ENCODE data around the gene SUPT16H.
"Not testable (repeated sequence)": the region's sequence is repeated elsewhere in the genome, so short reads cannot be mapped to it uniquely, and the experiment has no call there.

SUPT16H gene

GRCh38 chr14:21367582-21368144, 16.2 kb downstream of the SUPT16H start:
- DNase-seq (ENCODE audit: low read depth), result no peak

GRCh38 chr14:21356511-21356910, 27.3 kb downstream of the SUPT16H start:
- DNase-seq (ENCODE audit: low read depth), result no peak

- no peak for DNase-seq (ENCODE audit: low read depth)
Measured at GRCh38 chr14:21352587-21352986, 31.2 kb downstream of the SUPT16H start.

- DNase-seq (ENCODE audit: low read depth), result no peak
Measured at GRCh38 chr14:21350539-21350938, 33.3 kb downstream of the SUPT16H start.

DNA sequence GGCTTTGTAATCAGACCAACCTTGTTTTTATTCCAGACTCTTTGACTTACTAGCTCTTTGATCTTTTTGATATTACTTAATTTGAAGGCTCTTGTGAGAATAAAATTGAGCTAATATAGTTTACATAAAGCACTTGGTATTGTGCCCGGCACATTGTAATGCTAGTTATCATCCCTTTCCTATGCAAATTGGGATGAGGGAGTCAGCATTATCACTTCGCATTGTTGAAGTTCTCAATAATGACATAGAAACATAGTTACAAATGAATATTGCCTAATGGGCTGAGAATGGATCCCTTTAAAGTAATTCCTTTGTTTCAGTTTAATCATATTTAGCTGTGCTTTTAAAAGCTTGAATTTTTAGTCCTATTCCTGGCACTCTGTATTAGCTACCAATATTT, 36.6 kb downstream of the SUPT16H start:
- no peak for DNase-seq (ENCODE audit: low read depth)

- DNase-seq (ENCODE audit: low read depth), result no peak
Measured at GRCh38 chr14:21346532-21347135, 37.2 kb downstream of the SUPT16H start.

- no peak for DNase-seq (ENCODE audit: low read depth)
Measured at GRCh38 chr14:21343035-21343794, 40.6 kb downstream of the SUPT16H start.

GRCh38 chr14:21334202-21334906, 49.5 kb downstream of the SUPT16H start:
- DNase-seq (ENCODE audit: low read depth), result no peak

DNA sequence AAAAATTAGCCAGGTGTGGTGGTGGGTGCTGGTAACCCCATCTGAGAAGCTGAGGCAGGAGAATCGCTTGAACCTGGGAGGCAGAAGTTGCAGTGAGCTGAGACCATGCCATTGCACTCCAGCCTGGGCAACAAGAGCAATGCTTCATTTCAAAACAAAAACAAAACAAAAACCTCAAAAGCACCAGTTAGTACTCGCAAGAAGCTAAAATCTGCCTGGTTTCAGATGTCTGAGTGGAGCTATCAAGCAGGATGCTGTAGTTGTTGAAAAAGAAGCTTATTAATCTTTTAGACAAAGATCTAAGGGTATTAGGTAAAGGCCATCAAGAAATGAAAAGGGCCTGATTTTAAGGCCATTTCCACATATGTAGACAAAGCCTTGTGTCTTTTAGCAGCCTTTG, 50.9 kb downstream of the SUPT16H start:
- no peak for DNase-seq (ENCODE audit: low read depth)

DNA sequence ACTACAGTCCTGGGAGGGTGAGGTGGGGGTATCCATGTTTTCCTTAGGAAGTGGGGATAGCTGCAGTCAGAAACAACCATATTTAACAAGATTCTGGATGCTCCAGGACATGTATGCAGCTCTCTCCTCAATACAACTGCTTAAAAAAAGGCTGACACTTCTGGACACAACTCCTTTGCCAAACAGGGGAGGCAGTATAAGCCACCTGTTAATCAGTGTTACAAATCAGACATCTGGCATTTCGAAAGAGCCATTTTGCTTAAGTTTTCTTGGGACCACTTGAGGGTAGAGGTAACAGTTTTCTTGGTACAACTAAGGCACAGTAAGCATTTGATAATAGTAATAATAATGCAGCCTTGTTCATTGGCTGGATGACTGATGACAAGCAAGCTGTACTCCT, 56.8 kb downstream of the SUPT16H start:
- no peak for DNase-seq (ENCODE audit: low read depth)

DNA sequence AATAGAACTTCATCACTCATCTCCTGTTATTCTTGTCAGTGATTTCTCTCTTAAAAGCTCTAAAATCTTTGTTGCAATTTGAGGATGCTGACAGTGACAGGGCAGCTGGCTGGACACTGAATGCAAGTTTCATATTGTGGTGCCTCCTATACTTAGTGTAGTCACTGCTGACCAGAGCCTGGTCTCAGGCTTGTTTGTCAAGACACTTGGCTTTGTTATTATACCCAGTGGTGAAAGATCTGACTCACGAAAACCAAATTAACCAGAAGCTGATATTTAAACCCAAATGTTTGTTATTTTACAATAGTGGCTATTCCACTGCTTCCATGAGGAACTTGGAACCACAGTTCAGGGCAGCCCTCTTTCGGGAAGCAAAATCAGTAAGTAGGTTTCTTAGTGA, 61.1 kb downstream of the SUPT16H start:
- DNase-seq (ENCODE audit: low read depth), result no peak

- no peak for DNase-seq (ENCODE audit: low read depth)
Measured at GRCh38 chr14:21320913-21321312, 62.9 kb downstream of the SUPT16H start.

DNA sequence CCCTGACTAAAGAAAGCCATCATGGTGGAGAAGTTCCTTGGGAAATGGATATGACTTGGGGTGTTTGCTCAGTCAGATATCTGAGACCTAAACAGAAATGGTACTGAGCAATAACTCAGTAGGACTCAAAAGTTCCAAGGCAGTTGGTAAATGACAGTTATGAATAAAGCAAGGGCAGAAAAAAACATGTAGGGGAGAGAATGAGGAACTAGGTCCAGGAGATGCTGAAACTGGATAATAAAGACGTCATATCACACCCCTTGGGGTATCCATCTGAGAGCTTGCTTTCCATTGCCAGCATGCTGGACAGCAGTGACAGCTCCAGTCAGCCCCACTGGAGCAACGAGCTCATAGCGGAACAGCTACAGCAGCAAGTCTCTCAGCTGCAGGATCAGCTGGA, 66.4 kb downstream of the SUPT16H start:
- no peak for DNase-seq (ENCODE audit: low read depth)

GRCh38 chr14:21313512-21313911, 70.3 kb downstream of the SUPT16H start:
- DNase-seq (ENCODE audit: low read depth), result no peak

DNA sequence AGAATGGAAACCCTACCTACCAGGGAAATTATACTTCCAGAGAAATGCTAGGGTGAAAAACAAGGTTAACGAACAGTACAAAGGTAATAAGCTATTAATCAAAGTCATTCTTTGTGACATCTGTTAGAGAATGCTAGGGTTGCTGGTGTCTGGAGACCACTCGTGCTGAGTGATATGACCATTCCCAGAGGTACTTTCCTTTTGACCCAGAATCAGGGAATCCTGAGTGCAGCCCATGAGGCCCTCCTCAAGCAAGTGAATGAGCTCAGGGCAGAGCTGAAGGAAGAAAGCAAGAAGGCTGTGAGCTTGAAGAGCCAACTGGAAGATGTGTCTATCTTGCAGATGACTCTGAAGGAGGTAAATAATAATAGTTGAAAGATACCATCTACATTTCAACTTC, 72.2 kb downstream of the SUPT16H start:
- no peak for DNase-seq (ENCODE audit: low read depth)

DNA sequence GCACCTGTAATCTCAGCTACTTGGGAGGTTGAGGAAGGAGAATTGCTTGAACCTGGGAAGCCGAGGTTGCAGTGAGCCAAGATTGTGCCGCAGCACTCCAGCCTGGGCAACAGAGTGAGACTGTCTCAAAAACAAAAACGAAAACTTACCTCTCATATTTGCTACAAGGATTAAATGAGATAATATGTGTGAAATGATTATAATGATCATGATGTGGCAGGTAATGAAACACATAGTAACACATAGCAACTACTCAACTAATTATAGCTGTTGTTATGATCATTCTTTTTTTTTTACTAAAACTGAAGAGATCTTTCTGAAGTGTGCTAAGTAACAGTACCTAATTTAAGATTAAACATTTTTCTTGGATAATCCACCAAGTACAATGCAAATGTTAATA, 73.9 kb downstream of the SUPT16H start:
- no peak for DNase-seq (ENCODE audit: low read depth)

DNA sequence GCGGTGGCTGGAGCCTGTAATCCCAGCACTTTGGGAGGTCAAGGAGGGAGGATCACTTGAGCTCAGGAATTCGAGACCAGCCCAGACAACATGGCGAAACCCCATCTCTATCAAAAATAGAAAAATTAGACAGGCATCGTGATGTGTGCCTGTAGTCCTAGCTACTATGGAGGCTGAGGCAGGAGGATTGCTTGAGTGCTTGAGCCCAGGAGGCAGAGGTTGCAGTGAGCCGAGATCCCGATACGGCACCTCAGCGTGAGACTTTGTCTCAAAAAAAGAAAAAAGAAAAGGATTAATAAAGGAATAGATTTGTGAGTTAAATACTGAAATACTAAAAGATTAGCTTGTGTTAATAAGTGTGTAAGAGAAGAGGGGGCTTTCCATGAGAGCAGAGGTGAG, 74.6 kb downstream of the SUPT16H start:
- no peak for DNase-seq (ENCODE audit: low read depth)

- DNase-seq (ENCODE audit: low read depth), result peak; percentile 67
Measured at GRCh38 chr14:21308479-21309237, 75.2 kb downstream of the SUPT16H start.

DNA sequence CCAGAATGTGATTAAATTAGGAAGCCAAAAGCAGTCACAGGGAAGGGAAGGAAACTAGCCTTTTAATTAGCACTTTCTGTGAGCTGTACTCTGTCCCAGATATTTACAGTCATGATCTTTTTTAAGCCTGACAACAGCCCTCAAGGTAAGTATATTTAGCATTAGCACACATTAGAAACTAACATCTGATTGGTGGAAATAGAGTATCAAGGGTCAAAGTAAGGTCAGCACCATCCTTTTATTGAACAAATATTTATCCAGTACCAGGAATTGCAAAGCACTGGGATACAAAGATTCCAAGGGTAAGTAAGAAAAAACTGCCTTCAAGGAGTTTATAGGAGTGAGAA, 75.7 kb downstream of the SUPT16H start:
- DNase-seq (ENCODE audit: low read depth), result no peak

DNA sequence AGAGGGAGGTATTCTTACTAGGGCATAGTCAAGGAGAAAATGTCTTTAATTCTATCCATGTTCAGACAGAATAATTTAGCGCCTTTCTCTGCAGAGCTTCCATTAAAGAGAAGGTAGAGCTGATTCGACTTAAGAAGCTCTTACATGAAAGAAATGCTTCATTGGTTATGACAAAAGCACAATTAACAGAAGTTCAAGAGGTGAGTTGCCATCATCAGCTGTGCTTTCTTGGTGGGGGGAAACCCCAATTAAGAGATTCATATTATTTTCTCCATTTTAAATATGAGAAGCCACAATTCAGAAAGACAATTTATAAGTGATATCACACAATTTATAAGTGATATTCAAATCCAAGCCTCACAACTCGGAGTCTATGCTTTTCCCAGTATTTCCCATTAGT, 76.2 kb downstream of the SUPT16H start:
- DNase-seq (ENCODE audit: low read depth), result no peak

DNA sequence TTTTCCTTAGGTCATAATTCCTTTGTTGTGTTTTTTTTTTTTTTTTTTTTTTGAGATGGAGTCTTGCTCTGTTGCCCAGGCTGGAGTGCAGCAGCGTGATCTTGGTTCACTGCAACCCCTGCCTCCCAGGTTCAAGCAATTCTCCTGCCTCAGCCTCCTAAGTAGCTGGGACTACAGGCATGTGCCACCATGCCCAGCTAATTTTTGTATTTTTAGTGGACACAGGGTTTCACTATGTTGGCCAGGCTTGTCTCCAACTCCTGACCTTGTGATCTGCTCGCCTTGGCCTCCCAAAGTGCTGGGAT, 81.0 kb downstream of the SUPT16H start:
- not testable (repeated sequence) for DNase-seq (ENCODE audit: low read depth)
